GM19468 (cell line): Measurements from ENCODE around the gene REG4.

Experiments used
- ATAC-seq: cut with Tn5 transposase; IDR thresholded peaks from one replicate; pipeline ENCODE4 v1.9.1; 2021; ENCODE audit warnings: mild to moderate bottlenecking, moderate library complexity, moderate number of reproducible peaks; ENCODE audit not compliant: unreplicated experiment; ENCODE audit errors: extremely low read depth

Gene REG4

GRCh38 chr1:119745034-119745433 lies 66.2 kb downstream of the REG4 start:
- no peak for ATAC-seq

DNA sequence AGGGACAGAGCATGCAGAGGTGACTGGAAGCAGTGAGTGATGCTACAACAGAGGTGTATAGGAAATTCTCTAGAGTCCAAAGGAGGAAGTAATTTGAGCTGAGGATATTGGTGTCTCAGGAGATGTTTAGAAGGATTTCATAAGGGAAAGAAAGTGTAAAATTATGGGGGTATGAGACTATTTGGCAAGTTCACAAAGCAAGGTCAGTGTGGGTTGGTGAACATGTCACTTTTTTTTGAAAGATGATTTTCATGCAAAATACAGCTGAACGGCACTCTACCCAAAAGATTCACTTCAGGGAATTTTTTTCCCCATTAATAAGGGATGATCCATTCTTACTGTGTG lies 66.7 kb downstream of the REG4 start:
- ATAC-seq, result no peak
